PFSK-1 (cell line): ENCODE data around the gene PROK2.

ENCODE experiments used
- FOXP2 ChIP-seq: optimal IDR thresholded peaks from 2 replicates; pipeline ENCODE3; 2011; ENCODE audit warnings: borderline replicate concordance, control low read depth, inconsistent platforms; ENCODE audit not compliant: insufficient read depth; ENCODE audit errors: extremely low read length, extremely low read depth
- POLR2AphosphoS5 ChIP-seq: IDR thresholded peaks from 2 replicates; pipeline ENCODE4 v1.6.1; 2012; ENCODE audit warnings: low read depth, mild to moderate bottlenecking, control low read depth, low read length, moderate library complexity
- SIN3A ChIP-seq: IDR thresholded peaks from 2 replicates; pipeline ENCODE4 v1.6.1; 2012; ENCODE audit warnings: mild to moderate bottlenecking, low read length, moderate library complexity, borderline replicate concordance; ENCODE audit not compliant: insufficient read depth
- TAF1 ChIP-seq: IDR thresholded peaks from 2 replicates; pipeline ENCODE4 v1.6.1; 2012; ENCODE audit warnings: low read length, control low read depth, borderline replicate concordance; ENCODE audit not compliant: insufficient read depth
- TF ChIP-seq, protein P1 (sequence below), 2 experiments: IDR thresholded peaks; 2 replicates each; pipeline versions ENCODE4 v1.6.1 to v1.8.0; 2011 to 2012; ENCODE audit warnings: low read depth in 2 of 2, low read length in 2 of 2, control low read depth in 1 of 2, inconsistent platforms in 1 of 2, mild to moderate bottlenecking in 1 of 2, moderate library complexity in 1 of 2; ENCODE audit not compliant: insufficient read depth in 1 of 2

PROK2 gene

GRCh38 chr3:71801986-71802385, 17.0 kb upstream of the PROK2 start:
- no peak for TF ChIP-seq TAF1
- TF ChIP-seq, protein P1, sequence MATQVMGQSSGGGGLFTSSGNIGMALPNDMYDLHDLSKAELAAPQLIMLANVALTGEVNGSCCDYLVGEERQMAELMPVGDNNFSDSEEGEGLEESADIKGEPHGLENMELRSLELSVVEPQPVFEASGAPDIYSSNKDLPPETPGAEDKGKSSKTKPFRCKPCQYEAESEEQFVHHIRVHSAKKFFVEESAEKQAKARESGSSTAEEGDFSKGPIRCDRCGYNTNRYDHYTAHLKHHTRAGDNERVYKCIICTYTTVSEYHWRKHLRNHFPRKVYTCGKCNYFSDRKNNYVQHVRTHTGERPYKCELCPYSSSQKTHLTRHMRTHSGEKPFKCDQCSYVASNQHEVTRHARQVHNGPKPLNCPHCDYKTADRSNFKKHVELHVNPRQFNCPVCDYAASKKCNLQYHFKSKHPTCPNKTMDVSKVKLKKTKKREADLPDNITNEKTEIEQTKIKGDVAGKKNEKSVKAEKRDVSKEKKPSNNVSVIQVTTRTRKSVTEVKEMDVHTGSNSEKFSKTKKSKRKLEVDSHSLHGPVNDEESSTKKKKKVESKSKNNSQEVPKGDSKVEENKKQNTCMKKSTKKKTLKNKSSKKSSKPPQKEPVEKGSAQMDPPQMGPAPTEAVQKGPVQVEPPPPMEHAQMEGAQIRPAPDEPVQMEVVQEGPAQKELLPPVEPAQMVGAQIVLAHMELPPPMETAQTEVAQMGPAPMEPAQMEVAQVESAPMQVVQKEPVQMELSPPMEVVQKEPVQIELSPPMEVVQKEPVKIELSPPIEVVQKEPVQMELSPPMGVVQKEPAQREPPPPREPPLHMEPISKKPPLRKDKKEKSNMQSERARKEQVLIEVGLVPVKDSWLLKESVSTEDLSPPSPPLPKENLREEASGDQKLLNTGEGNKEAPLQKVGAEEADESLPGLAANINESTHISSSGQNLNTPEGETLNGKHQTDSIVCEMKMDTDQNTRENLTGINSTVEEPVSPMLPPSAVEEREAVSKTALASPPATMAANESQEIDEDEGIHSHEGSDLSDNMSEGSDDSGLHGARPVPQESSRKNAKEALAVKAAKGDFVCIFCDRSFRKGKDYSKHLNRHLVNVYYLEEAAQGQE (IDR thresholded peaks at IDR 0.05; ENCODE audit: insufficient read depth in 1 of 2, low read depth in 2 of 2, low read length in 2 of 2) = no peak
- TF ChIP-seq SIN3A = no peak
- TF ChIP-seq POLR2AphosphoS5 = no peak
- no peak for TF ChIP-seq FOXP2

GRCh38 chr3:71800023-71800422, 15.1 kb upstream of the PROK2 start:
- TF ChIP-seq SIN3A = no peak
- TF ChIP-seq TAF1 = no peak
- TF ChIP-seq, protein P1 (IDR thresholded peaks at IDR 0.05; ENCODE audit: insufficient read depth in 1 of 2, low read depth in 2 of 2, low read length in 2 of 2) = no peak
- no peak for TF ChIP-seq FOXP2
- TF ChIP-seq POLR2AphosphoS5 = no peak

- TF ChIP-seq FOXP2 = no peak
- no peak for TF ChIP-seq TAF1
- TF ChIP-seq POLR2AphosphoS5 = no peak
- TF ChIP-seq, protein P1 (IDR thresholded peaks at IDR 0.05; ENCODE audit: insufficient read depth in 1 of 2, low read depth in 2 of 2, low read length in 2 of 2) = no peak
- TF ChIP-seq SIN3A = no peak
These were observed 12.5 kb upstream of the PROK2 start for GRCh38 chr3:71797455-71797854.

GRCh38 chr3:71796290-71796689, 11.3 kb upstream of the PROK2 start:
- TF ChIP-seq POLR2AphosphoS5 = no peak
- TF ChIP-seq FOXP2 = no peak
- TF ChIP-seq TAF1 = no peak
- TF ChIP-seq, protein P1 (IDR thresholded peaks at IDR 0.05; ENCODE audit: insufficient read depth in 1 of 2, low read depth in 2 of 2, low read length in 2 of 2) = no peak
- no peak for TF ChIP-seq SIN3A

- no peak for TF ChIP-seq FOXP2
- TF ChIP-seq POLR2AphosphoS5 = no peak
- TF ChIP-seq, protein P1 (IDR thresholded peaks at IDR 0.05; ENCODE audit: insufficient read depth in 1 of 2, low read depth in 2 of 2, low read length in 2 of 2) = no peak
- no peak for TF ChIP-seq SIN3A
These were observed 6.7 kb upstream of the PROK2 start for GRCh38 chr3:71791634-71792033.
